A549 (cell line): ENCODE results near the gene PPL.

ENCODE experiments used
- CBX8 ChIP-seq: fragments of 200-600 bp; sonication (generic); IDR thresholded peaks from 2 replicates; pipeline ENCODE4 v1.6.1; 2016
- CTCF ChIP-seq: fragments of >200 bp; sonication (Bioruptor Twin); formaldehyde crosslinking; IDR thresholded peaks from 3 replicates; pipeline ENCODE4 v1.5.1; 2016
- EHMT2 ChIP-seq: fragments of 200-600 bp; sonication (generic); IDR thresholded peaks from 2 replicates; pipeline ENCODE4 v1.6.1; 2016; ENCODE audit warnings: antibody characterized with exemption, low read depth, mild to moderate bottlenecking, moderate library complexity
- ELK1 ChIP-seq: fragments of 150-350 bp; IDR thresholded peaks from 2 replicates; pipeline ENCODE4 v1.6.1; 2014; ENCODE audit warnings: low read depth, mild to moderate bottlenecking, low read length
- FOSL2 ChIP-seq, 2 experiments: fragments of 450-650 bp in 1 of 2; fragments of >200 bp in 1 of 2; sonication (Bioruptor Twin) in 1 of 2; formaldehyde crosslinking; IDR thresholded peaks; 2 replicates each; pipeline versions ENCODE4 v1.5.0 to v1.6.1; 2016 to 2020; ENCODE audit warnings: mild to moderate bottlenecking in 1 of 2, moderate library complexity in 1 of 2
- HEYL ChIP-seq: fragments of 250-450 bp; sonication (Bioruptor Pico); IDR thresholded peaks from 2 replicates; pipeline ENCODE4 v1.8.0; 2021; ENCODE audit warnings: mild to moderate bottlenecking, moderate library complexity
- HOXB5 ChIP-seq: fragments of 250-450 bp; sonication (Bioruptor Pico); IDR thresholded peaks from 2 replicates; pipeline ENCODE4 v1.5.0; 2020; ENCODE audit warnings: mild to moderate bottlenecking, moderate library complexity
- MAFK ChIP-seq: fragments of 450-650 bp; IDR thresholded peaks from 2 replicates; pipeline ENCODE4 v1.6.1; 2014; ENCODE audit not compliant: partially characterized antibody
- POLR2A ChIP-seq: IDR thresholded peaks from 2 replicates; pipeline ENCODE4 v1.6.1; 2012; ENCODE audit warnings: mild to moderate bottlenecking, low read length
- RAD21 ChIP-seq, 2 experiments: fragments of >200 bp in 1 of 2; sonication (Bioruptor Twin) in 1 of 2; formaldehyde crosslinking in 1 of 2; IDR thresholded peaks in 1 of 2; conservative IDR thresholded peaks in 1 of 2; 2 replicates in 1 of 2; 3 replicates in 1 of 2; pipeline ENCODE4 v1.6.1; 2012 to 2018; ENCODE audit warnings: inconsistent platforms in 1 of 2
- RNF2 ChIP-seq: fragments of 200-600 bp; sonication (generic); IDR thresholded peaks from 2 replicates; pipeline ENCODE4 v1.6.1; 2016; ENCODE audit warnings: low read depth, mild to moderate bottlenecking, antibody characterized with exemption, moderate library complexity, borderline replicate concordance
- SMC3 ChIP-seq: fragments of >200 bp; sonication (Bioruptor Twin); formaldehyde crosslinking; IDR thresholded peaks from 3 replicates; pipeline ENCODE4 v1.6.1; 2018; ENCODE audit warnings: inconsistent platforms
- TF ChIP-seq, protein P1 (sequence below): IDR thresholded peaks from 2 replicates; pipeline ENCODE4 v1.6.1; 2012
- TF ChIP-seq, protein P2 (sequence below): fragments of 200-600 bp; sonication (generic); IDR thresholded peaks from 2 replicates; pipeline ENCODE4 v1.6.1; 2016; ENCODE audit warnings: antibody characterized with exemption, mild to moderate bottlenecking, moderate library complexity

GRCh38 chr16:4904108-4904941 is 32.6 kb downstream of the PPL start:
- TF ChIP-seq, protein P1, sequence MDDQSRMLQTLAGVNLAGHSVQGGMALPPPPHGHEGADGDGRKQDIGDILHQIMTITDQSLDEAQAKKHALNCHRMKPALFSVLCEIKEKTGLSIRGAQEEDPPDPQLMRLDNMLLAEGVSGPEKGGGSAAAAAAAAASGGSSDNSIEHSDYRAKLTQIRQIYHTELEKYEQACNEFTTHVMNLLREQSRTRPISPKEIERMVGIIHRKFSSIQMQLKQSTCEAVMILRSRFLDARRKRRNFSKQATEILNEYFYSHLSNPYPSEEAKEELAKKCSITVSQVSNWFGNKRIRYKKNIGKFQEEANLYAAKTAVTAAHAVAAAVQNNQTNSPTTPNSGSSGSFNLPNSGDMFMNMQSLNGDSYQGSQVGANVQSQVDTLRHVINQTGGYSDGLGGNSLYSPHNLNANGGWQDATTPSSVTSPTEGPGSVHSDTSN: no peak
- TF ChIP-seq RNF2 (no peak), POLR2A (no peak), CTCF (no peak), CBX8 (no peak), MAFK (no peak), HEYL (CRISPR knock-in tag) (no peak), EHMT2 (no peak), FOSL2 (IDR thresholded peaks at IDR 0.05) (no peak), FOSL2 (CRISPR knock-in tag; IDR thresholded peaks at IDR 0.05) (no peak), HOXB5 (CRISPR knock-in tag) (no peak), RAD21 (conservative IDR thresholded peaks at IDR 0.05 in 1 of 2, IDR thresholded peaks at IDR 0.05 in 1 of 2) (no peak), ELK1 (no peak), SMC3 (no peak)
- TF ChIP-seq, protein P2, sequence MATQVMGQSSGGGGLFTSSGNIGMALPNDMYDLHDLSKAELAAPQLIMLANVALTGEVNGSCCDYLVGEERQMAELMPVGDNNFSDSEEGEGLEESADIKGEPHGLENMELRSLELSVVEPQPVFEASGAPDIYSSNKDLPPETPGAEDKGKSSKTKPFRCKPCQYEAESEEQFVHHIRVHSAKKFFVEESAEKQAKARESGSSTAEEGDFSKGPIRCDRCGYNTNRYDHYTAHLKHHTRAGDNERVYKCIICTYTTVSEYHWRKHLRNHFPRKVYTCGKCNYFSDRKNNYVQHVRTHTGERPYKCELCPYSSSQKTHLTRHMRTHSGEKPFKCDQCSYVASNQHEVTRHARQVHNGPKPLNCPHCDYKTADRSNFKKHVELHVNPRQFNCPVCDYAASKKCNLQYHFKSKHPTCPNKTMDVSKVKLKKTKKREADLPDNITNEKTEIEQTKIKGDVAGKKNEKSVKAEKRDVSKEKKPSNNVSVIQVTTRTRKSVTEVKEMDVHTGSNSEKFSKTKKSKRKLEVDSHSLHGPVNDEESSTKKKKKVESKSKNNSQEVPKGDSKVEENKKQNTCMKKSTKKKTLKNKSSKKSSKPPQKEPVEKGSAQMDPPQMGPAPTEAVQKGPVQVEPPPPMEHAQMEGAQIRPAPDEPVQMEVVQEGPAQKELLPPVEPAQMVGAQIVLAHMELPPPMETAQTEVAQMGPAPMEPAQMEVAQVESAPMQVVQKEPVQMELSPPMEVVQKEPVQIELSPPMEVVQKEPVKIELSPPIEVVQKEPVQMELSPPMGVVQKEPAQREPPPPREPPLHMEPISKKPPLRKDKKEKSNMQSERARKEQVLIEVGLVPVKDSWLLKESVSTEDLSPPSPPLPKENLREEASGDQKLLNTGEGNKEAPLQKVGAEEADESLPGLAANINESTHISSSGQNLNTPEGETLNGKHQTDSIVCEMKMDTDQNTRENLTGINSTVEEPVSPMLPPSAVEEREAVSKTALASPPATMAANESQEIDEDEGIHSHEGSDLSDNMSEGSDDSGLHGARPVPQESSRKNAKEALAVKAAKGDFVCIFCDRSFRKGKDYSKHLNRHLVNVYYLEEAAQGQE: no peak
